Posterior vena cava (tissue), 2 donors: ENCODE data around the gene ZG16. TPM values are rescaled to one million over a fixed set of nuclear protein-coding genes. Genes with fewer than 3 reads are reported as not detected.

Experiments used
- DNase-seq: peaks from one replicate; pipeline ENCODE4 v3.0.0-alpha.2; 2020; ENCODE audit warnings: low spot score
- intact Hi-C, 2 donors: fragments of 100-400 bp; cut with DNase I; formaldehyde crosslinking; loops; one replicate each; pipeline versions ENCODE4 v1.14.1 to v1.14.2; 2022 to 2023
- total RNA-seq, 2 donors: library from RNA; stranded (reverse); fragmentation: NEBNext Ultra II Directional; extraction: Animal tissue kit (Norgen Biotek cat#: 25700); gene quantifications; one replicate each; pipeline ENCODE4 v1.2.1, GENCODE V29; 2021
- donor health status: DM: yes; HTN: yes; CAD: no.
- donor health status: DM: yes; HTN: yes; CAD: no.

The ZG16 gene
- total RNA-seq, 2 donors from 2014 or later = not detected

- no peak for DNase-seq
- intact Hi-C loops = no loop called here
These were observed 37.1 kb downstream of the ZG16 start for GRCh38 chr16:29815032-29815721.

GRCh38 chr16:29815793-29816693, 38.0 kb downstream of the ZG16 start, which contains the start of gene PAGR1:
Gene PAGR1 (plus strand): TSS chr16:29816152. CDS start chr16:29816526, 374 bp downstream.
- peak; percentile 99 for DNase-seq
- intact Hi-C loops = no loop called here

- intact Hi-C loops = no loop called here
- no peak for DNase-seq
These were observed 38.8 kb downstream of the ZG16 start for GRCh38 chr16:29816694-29817441.

GRCh38 chr16:29818082-29818481, 40.0 kb downstream of the ZG16 start:
- intact Hi-C loops = no loop called here
- DNase-seq = no peak

- intact Hi-C loops = no loop called here
- no peak for DNase-seq
These were observed 41.5 kb downstream of the ZG16 start for GRCh38 chr16:29819506-29819905.

- peak; percentile 91 for DNase-seq
- intact Hi-C loops = loop anchor here in 1 of 2 donors (5.0 kb wide), 1 partner anchor 182 kb away; no protein-coding TSS in a partner anchor
These were observed 42.2 kb downstream of the ZG16 start, which contains the start of gene MVP for GRCh38 chr16:29820271-29820701. Gene MVP (plus strand): TSS chr16:29820462. CDS start chr16:29830550, 10,088 bp downstream.

- intact Hi-C loops = loop anchor here in 1 of 2 donors (5.0 kb wide), 1 partner anchor 181 kb away; no protein-coding TSS in a partner anchor
- no peak for DNase-seq
These were observed 42.9 kb downstream of the ZG16 start for GRCh38 chr16:29820730-29821642.

- no peak for DNase-seq
- intact Hi-C loops = loop anchor here in 1 of 2 donors (5.0 kb wide), 1 partner anchor 181 kb away; no protein-coding TSS in a partner anchor
These were observed 43.6 kb downstream of the ZG16 start for GRCh38 chr16:29821643-29822115.

- DNase-seq = no peak
- intact Hi-C loops = loop anchor here in 1 of 2 donors (5.0 kb wide), 1 partner anchor 178 kb away; no protein-coding TSS in a partner anchor
These were observed 46.6 kb downstream of the ZG16 start for GRCh38 chr16:29824589-29825144.

GRCh38 chr16:29825145-29826044, 47.3 kb downstream of the ZG16 start:
- intact Hi-C loops = no loop called here
- DNase-seq = peak; percentile 90

GRCh38 chr16:29826342-29826695, 48.3 kb downstream of the ZG16 start:
- intact Hi-C loops = no loop called here

GRCh38 chr16:29830774-29831173, 52.7 kb downstream of the ZG16 start:
- DNase-seq = no peak
- intact Hi-C loops = no loop called here

More at GRCh38 chr16:29826342-29826695, 48.3 kb downstream of the ZG16 start:
- no peak for DNase-seq

GRCh38 chr16:29831490-29831889, 53.4 kb downstream of the ZG16 start:
- intact Hi-C loops = no loop called here
- DNase-seq = no peak
